IPS DF 19.7 (cell line): Measurements from ENCODE around the gene IQUB.
"Not testable (repeated sequence)": the region's sequence is repeated elsewhere in the genome, so short reads cannot be mapped to it uniquely, and the experiment has no call there.

Experiments
- DNase-seq: peaks from one replicate; pipeline ENCODE4 v3.0.0-alpha.2; 2013; ENCODE audit warnings: low read depth, low spot score

The IQUB gene

GRCh38 chr7:123415625-123416024, 118.8 kb downstream of the IQUB start:
- no peak for DNase-seq

GRCh38 chr7:123410273-123410904, 124.0 kb downstream of the IQUB start:
- no peak for DNase-seq

GRCh38 chr7:123407951-123408350, 126.4 kb downstream of the IQUB start:
- DNase-seq = not testable (repeated sequence)
